ENCODE measurements around the gene CLIC6. TPM values are rescaled to one million over a fixed set of nuclear protein-coding genes. Genes with fewer than 3 reads are reported as not detected.
A peak's percentile ranks its signal among the peaks of the same experiment; 100 is the strongest.
"Not testable (repeated sequence)": the region's sequence is repeated elsewhere in the genome, so short reads cannot be mapped to it uniquely, and the experiment has no call there.

The CLIC6 gene
- total RNA-seq, 1 donor from 2014 or later = 0.20 TPM

DNA sequence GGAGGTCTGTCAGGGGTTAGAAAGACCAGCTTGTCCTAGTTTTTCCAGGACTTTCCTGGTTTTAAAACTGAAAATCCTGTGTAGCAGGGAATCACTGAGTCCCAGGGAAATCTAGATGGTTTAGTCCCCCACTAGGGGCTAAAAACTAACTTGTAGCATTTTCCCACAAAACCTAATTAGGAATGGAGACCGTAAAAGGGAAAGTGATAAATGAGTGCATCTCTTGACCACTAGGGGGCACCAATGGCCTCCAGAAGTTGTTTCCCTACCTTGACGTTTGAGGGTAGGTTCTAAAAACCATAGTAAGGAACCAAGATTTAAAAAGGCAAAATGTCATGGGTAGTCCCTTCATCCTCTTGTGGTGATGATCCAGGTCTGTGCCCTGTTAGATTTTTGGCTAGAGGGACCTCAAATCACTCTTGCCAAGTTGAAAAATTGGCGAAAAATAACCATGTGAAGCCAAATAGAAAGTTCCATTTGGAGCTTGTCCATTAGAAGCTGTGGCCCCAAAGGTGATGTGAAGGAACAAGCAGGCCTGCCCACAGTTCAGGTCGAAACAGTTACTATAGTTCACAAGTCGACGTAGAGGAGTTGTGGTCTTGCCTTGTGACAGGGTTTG, 24.5 kb downstream of the CLIC6 start:
- DNase-seq = no peak

DNA sequence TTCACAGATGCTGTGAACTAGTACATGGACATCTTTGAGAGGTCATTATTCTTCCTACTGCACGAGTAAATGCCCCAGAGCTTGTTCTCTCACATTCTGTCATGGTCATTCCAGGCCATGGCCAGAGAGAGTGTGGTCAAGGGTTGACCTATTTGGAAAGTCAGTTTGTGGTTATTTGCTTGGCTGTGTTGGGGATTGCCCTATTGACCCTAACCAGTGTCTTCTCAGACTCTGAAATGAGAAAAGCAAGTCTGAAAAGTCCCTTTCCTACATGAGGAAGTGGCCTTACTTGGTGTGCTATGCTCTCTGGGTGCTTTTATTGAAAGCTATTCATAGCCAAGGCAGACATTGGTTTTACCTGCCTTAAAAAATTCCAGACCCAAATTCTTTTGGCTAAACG, 26.6 kb downstream of the CLIC6 start:
- no peak for DNase-seq

DNA sequence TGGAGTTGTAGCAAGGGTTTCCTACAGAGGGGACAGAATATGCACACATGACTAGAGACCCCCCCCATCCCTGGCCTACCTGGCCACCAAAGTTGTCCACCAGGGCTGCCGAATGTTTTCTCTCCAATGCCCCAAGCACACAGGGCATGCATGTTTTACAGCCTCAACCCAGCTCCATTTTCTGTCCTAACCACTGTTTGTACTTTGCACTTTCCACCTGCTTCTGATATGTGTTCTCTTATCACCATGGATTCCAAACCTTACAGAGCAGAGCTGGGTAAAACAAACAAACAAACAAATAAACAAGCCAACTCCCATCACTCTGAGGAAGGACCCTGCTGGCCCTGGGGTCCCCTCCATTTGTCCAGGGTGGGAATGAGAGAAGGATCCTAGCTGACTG, 27.3 kb downstream of the CLIC6 start:
- DNase-seq = no peak

DNA sequence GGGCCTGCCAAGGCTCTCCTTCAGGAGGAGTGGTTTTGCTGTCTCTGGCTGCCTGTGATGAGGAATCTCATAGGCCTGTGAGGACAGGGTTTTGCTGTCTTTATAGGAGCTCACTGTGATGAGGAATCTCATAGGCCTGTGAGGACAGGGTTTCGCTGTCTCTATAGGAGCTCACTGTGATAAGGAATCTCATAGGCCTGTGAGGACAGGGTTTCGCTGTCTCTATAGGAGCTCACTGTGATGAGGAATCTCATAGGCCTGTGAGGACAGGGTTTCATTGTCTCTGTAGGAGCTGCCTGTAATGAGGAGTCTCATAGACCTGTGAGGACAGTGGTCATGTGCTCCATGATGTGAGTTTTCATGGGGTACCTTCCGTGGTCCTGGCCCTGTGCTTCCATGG, 29.0 kb downstream of the CLIC6 start:
- no peak for DNase-seq

DNA sequence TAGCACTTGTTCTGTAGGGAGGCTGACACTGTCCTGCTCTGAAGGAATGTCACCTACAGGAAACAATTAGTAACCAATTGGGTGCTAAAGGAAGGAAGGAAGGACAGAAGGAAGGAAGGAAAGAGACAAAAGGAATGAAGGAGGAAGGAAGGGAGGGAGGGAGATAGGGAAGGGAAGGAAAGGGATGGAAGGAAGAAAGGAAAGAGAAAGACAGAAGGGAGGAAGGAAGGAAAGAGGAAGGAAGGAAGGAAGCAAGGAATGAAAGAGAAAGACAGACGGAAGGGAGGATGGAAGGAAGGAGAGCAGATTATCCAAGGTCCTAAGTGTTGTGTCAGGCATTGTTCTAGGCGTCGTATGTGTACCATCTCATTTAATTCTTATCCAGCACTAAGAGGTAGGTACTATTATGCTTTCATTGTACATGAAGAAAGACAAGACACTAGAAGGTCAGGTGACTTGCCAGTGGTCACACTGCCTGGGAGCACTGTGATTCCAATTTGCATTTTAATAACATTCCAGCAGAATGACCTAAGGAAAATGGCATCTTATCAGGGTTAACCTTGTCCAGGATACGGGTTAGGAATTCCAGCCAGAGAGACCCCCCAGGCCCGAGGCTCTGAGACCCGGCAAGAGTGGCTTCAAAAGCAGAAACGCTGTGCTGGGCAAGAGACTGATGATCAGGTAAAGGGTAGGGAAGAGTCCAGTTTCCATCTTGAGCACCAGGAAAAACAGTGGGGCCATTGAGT, 29.6 kb downstream of the CLIC6 start:
- no peak for DNase-seq

DNA sequence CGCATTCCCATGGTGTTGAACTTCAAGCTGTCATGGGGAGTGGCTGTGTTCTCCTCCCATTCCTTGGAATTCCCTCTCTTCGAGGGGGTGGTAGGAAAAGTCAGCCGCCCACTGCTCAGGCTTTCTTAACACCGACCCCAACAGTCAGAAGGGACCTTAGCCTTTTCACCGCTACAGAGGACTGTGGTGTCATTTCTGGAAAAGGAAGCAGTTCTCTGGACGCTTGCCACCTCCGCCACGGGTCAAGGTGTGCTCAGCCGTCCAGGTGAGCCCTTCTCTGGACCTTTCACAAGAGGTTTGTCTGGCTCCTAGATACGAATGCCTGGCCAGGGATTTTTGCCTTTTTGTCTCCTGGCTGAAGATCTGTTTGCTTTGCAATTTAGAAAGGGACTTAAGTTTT, 31.8 kb downstream of the CLIC6 start:
- no peak for DNase-seq

DNA sequence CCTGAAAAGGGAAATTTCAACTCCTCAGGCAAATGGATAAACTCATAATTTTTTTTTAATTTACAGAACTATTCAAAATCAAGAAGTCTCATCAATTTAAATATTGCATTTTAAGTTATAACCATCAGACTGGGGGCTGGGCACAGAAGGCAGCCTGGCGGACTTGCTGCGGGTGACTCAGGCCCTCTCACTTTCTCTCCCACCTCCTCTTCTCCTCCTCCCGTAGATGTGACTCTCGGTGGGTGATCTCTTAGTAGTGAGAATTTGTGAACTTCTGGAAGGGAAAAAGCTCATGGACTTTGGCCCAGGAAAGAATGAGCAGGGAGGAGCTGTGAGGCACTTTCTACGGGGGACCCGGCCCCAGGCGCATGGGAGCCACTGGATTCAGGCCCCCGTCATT, 32.9 kb downstream of the CLIC6 start:
- no peak for DNase-seq

DNA sequence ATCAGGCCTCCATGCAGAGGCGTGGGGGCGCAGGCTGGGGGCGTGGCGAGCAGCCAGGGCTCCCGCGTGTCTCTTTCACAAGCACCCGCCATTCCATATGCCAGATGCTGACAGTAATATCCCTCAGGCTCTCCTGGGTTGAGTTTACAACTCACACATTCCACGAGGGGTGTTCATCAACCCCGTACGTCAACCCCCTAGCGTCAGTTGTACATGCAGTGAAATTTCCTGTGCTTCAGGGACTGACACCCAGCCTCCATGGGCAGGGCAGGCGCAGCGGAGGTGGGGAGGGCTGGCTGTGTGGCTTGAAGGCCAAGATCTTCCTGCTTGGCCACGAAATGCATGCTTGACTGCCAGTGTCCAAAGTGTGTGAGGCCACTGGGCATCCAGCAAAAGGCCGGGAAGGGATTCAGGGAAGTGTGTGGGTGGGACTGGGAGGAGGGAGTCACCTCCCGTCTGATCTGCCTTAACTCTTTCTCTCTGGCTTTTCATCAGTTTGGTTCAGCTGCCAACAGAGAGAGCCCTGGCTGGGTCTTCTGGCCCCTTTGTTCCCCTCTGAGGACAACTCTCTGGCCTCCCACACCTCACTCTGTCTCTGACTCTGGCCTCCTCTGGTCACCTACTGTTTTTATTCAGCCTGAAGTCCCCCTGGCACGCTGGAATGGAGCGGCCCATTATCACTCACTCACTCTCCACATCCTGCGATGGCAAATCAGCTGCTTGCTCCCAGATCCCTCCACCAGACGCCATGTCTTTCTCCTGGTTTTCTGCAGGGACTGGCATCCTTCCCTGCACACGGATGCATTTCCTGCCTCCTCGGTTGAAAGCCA, 33.8 kb downstream of the CLIC6 start:
- DNase-seq = peak; percentile 11

DNA sequence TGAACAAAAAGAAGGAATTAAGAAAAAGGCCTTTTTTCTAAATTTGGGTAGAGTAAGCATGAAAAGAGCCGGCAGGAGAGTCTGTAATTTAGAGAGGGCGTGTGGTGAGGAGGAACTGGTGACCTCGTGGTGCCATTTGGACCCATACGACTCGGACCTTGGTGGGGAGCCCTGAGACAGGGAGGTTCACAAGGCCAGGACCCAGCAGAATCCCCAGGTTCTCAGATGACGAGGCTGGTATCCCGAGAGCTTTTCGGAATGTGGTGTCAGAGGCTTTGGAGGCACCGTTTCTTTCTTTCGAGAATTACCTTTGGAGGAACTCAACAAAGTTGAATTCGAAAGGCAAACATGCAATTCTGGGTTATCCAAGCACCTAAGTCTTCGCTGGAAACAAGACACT, 34.8 kb downstream of the CLIC6 start:
- DNase-seq = no peak

DNA sequence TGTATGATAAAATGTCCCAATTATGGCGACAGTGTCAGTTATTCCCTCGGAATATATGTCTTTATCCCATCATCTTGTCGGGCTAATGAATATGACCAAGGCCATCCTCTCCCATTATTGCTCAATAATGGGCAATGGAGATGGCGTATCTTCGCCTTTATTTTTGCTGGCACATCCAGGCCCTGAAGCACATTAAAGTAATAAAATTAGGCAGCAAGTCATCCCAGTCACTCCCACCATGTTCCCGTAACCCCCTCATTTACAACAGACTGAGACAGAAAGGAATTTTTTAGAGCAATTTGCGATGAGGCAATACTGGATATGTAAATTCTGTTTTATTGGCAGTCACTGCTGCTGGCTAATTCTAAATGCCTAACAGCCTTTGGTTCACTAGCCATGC, 35.3 kb downstream of the CLIC6 start:
- DNase-seq = peak; percentile 25

DNA sequence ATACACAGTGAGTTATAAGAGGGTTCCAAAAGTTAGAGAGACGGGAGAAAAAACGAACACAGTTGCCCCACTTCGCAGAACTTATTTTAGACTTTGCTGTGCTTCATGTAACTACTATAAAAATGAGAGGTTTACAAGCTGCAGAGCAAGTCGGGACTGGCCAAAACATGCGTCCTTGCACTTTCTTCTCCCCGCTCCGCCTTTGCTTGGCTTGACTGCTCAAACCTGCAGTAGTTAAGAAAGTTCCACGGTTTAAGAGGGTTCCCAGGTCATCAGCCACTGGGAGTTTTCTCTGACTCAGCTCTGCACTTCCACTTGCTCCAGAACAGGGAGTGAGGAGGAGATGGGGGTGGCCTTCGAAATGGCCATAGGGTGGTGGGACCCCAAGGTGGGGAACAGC, 36.2 kb downstream of the CLIC6 start:
- no peak for DNase-seq

DNA sequence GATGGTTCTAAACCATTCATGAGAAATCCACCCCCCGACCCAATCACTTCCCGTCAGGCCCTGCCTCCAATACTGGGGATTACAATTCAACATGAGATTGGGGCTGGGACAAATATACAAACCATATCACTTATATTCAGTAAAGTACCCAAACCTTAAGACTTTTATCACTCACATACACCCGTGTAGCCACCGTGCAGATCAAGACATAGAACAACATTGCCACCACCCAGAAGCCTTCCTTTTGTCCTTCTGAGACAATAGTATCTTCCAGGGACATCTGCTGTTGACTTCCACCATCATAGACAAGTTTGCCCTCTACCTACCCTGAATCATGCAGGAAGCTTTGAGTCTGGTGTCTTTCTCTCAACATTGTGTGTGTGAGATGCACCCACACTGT, 37.5 kb downstream of the CLIC6 start:
- no peak for DNase-seq

DNA sequence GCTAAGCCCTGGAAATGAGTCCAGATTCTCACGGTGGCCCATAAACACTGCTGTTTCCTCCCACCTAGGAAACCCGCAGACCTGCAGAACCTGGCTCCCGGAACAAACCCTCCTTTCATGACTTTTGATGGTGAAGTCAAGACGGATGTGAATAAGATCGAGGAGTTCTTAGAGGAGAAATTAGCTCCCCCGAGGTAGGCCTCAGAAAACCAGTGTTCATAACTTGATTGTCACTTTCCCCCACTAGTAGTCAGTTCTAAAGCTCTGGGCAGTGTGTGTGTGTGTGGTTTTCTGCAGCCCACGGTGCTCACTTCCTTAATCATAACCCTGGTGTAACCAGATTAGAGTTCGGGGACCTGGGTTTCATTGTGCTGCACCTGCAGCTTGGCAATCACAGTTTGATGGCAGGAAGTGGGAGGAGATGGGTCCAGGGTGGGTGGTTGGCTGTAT, 39.1 kb downstream of the CLIC6 start:
- DNase-seq = no peak

DNA sequence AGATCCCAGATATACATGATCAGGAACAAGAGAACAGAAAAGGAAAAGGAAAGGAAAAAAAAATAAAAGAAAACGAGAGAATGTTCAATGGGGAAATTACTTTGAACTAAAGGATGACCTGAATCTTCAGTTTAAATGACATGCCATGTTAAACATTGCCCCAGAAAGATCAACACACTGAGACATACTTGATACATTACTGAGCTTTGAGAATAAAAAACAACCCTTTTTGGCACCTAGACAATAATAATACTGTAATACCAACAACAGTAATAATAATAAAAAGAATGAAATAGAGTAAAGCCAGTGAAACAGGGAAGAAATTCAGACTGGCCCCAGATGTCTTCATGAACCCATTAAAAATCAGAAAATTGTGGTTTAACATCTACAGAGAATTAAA, 44.8 kb downstream of the CLIC6 start:
- DNase-seq = no peak

DNA sequence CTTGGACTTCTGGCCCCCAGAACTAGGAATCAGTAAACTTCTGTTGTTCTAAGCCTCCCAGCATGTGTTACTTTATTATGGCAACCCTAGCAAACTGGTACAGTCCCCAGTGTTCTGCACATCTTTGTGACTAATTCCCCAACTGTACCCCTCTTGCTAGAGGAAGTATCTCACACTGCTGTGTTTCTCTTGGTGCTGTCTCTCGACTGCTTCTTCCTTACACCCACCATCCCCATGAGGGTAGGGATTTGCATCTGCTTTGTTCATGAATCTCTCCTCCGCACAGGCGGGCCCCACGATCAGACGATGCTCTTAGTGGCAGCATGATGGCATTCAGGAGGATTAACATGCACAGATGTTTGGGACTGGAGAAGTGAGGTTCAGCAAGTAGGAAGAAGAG, 46.7 kb downstream of the CLIC6 start:
- DNase-seq = no peak

DNA sequence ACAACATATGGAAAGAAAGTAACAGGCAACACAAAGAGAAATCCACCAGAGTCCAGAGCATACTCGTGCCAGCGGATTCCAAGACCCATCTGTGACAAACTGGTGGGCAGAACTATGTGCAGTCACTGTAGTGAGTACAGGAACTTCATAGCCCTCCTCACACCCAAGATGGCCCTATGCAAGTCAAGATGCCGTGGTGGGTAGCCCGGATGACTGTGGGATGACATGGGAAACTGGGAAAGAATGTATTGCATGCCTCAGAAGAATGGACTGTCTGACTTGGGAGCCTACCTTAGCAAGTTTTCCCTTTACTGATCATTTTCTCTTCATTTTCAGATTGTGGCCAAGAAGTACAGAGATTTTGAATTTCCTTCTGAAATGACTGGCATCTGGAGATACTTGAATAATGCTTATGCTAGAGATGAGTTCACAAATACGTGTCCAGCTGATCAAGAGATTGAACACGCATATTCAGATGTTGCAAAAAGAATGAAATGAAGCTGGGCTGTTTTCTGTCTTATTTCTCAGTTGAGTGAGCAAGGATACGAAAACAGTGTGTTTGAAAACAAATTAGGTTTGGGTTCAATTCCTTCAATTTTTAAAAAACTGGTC, 47.3 kb downstream of the CLIC6 start:
- DNase-seq = no peak

DNA sequence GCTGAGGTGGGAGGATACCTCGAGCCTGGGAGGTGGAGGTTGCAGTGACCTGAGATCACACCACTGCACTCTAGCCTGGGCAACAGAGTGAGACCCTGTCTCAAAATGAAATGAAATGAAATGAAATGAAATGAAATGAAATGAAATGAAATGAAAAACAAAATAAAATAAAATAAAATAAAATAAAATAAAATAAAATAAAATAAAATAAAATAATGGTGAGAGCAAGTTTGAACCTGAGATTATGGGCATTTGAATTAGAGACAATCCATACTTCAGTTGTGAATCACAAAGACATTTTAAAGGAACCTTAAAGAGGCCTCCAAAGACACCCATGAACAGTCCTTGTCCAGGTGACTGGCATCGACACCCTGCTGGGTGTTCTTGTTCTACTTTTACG, 49.7 kb downstream of the CLIC6 start:
- not testable (repeated sequence) for DNase-seq

DNA sequence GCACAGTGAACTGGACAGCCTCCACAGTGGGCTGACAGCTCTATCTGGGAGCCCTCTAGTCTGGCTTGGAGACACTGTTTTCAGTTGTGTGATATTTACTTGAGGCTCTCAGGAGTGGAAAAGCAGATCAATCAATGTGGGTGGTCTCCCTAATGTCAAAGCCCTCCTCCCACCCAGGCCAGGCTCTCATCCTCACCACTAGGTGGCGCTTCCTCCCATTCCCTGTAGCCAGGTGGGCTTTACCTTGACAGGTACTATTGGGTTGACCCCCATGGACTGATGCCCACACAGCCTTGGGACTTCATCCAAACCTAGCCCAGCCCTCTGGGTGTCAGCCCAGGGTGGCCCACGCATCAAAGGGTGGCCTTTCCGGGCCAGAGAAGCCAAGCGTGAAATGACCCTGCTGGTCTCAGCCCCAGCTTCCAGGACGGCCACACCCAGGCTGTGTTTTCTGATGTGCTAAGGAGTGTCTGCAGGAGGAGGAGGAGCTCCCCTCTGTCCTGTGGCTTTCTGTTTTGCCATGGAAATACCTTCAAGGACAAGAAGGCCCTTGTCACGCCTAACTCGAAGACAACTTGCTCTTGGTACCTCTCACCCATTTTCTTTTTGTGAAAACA, 54.0 kb downstream of the CLIC6 start:
- DNase-seq = no peak

DNA sequence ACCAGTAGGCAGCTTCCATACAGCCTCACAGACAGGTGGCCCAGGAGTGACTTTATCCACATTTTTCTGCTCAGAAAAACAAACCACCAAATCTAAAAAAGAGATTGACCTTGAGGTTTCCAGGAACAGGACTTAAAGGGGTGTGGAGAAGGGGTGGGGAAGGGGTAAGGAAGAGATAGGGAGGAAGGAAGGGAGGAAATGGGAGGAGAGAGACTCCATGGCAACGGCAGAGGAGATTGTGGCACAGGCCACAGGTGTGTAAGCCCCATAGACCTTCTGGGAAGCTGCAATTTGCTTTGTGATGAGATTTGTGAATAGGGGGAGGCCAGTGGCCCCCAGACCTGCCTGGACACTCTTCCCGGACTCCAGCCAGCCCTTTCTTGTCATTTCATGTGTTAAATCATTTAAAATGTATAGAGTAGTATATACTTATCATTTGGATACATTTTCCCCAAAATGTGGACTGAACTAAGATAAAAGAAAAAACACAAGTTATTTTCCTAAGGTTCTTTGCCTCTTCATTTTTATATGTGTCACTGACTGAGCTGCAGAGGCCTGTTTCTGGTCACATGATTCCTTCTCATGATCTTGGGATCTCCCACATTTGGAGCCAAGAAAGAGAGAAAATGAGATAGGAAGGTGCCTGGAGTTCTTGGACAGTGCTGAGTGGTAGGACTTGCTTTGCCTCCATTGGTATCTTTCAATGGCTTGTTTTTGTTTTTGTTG, 55.5 kb downstream of the CLIC6 start:
- no peak for DNase-seq

DNA sequence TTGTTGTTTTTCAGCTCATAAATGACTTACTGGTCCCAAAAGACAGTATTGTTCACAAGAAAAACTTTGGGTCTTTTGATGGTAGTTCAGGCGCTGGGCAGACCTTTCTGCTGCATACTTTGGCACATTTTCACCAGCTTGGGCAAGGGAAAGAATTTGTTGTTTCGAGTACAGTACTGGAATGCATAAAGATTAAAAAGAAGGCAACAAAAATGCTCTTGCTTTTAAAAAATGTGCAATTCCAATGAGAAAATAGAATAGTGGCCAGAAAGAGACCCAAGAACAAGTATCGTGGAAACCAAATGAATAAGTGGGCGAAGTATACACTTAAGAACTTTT, 56.0 kb downstream of the CLIC6 start:
- DNase-seq = no peak

DNA sequence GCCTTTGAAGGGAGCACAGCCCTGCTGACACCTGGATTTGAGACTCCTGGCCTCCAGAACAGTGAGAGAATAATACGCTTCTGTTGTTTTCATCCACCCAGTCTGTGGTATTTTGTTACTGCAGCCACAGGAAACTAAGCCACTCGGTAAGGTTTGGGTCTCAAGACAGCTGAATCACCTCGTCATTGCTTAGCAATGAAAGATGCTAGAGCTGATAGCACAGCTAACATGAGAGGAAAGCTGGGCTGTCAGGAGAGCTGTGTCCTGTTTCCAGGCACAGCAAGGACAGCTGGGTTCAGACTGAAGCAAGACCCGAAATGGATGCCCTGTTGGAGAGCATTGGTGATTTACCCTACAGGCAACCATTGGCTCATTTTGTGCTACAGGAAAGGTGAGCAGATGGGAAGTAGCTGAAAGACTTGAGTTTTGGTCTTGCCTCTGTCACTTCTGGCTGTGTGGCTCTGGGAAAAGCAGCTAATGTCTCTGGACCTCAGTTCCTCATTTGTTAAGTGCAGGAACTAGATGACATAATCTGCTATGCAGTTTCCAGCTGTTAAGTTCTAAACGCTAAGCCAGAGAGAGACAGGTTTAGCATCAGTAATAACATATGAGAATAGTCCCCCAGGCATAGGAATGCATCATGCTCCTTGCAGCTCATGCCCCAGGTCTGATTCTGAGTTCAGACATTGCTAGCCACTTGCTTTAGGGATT, 58.0 kb downstream of the CLIC6 start:
- DNase-seq = no peak

Data from skin of body (tissue), 2 donors.